GM12872 (cell line): Measurements from ENCODE around the gene SFXN5.

Experiments used
- CTCF ChIP-seq: IDR thresholded peaks from 3 replicates; pipeline ENCODE4 v1.5.1; 2011; ENCODE audit warnings: low read depth, mild to moderate bottlenecking, low read length, moderate library complexity; ENCODE audit not compliant: insufficient read depth

Gene SFXN5

GRCh38 chr2:72959554-72959953 lies 112.0 kb downstream of the SFXN5 start:
- TF ChIP-seq CTCF = no peak

GRCh38 chr2:72958542-72959385 lies 112.7 kb downstream of the SFXN5 start:
- no peak for TF ChIP-seq CTCF

- no peak for TF ChIP-seq CTCF
Observed at GRCh38 chr2:72956936-72957335, 114.6 kb downstream of the SFXN5 start.

GRCh38 chr2:72956050-72956395 lies 115.5 kb downstream of the SFXN5 start:
- no peak for TF ChIP-seq CTCF

DNA sequence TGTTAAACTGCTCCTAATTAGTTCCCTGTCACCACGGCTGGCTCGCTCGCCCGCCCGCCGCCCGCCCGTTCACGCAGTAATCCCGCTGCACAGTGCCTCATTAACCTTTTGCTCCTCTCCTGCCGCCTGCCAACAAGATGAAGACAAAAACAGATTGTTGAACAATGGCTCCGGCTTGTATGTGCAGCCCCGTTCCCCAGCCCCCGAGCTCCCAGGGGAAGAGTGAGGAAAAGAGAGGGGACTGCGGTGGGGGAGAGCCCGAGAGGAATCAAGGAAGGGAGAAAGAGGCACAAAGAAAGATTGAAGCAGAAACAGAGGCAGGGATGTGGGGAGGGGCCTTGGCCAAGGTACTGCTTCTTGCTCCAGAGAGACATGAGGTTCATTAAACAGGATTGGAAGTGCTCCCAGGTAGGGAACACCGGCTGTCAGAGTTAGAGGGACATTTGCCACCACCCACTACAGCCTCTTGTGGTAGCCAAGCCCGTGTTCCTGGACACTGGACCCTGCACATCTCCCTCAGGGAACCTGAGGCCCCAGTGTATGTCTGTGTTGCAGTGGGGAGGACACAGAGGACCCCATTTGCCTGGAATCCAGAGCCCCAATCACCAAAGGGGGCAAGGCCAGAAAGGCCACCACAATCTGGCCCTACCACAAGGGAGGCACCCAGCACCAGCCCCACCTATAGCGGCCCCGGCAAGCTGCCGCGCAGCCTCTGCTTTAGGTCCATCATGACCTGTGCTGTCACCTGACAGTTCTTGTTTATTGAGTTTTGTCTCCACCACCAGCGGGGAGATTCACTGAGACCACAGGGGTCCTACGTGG lies 116.1 kb downstream of the SFXN5 start:
- no peak for TF ChIP-seq CTCF

DNA sequence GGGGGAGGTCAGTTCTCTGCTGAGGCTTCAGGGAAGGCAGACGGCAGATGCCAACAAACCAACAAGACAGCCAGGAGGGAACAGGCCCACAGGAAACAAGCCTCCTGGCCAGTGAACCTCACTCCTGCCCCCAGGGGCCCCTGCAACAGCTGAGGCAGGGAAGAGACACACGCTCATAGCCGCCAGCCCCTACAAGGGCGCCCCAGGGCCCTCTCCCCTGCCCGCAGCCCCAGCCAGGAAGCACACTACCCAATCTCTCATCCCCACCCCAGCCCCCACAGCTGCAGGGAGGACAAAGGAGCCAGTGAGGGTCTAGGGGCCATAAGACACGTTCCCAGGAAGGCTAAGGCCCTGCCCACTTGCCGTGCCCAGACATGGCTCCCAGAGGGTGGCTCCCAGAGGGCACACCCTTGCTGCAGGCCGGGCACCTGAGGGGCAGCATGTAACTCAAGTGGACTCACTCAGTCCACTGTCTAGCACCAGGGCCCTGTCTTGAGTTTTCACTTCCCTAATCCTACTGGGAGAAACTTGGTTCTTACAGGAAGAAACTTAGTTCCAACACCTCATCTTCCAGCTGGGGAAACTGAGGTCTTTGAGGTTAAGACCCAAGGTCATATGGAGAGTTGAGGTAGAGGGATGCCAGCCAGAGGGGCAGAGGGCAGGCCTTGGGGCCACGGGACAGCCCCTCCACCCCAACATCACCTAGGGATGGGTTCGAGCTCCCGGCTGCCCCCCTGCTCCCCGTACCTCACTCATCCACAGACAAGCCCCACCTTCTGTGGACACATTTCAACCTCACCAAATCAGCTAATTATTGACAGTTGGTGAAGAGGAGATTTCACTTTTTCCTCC lies 116.9 kb downstream of the SFXN5 start:
- no peak for TF ChIP-seq CTCF

DNA sequence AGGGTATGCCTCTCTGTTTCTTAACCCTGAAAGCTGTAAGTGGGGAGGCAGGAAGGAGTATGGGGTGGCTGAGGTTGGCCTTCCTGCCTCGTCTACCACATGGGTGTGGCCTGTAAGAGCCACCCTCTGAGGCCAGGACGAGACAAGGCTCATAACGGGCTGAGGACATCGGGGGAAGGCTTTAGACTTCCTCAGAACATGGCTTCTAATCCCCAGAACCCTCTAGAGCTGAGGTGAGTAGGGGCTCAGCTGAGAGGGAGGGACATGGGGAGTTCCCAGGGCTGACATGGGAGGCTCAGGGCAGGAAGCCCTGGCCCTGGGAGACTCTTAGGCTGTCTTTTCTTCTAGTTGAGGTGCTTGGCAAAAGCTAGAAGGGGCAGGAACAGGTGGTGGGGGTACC lies 117.5 kb downstream of the SFXN5 start:
- no peak for TF ChIP-seq CTCF
